Calu3 (cell line): ENCODE measurements around the gene ESRRB. TPM values are rescaled to one million over a fixed set of nuclear protein-coding genes. Genes with fewer than 3 reads are reported as not detected.

Experiments used
- BruUV-seq: library from RNA; stranded (reverse); fragments of 400-500 nt; replicated peaks from 2 replicates; lab custom pipeline; 2021; lab: Mats Ljungman, UMichigan
- CTCF ChIA-PET: fragments of 300-600 bp; sonication (Branson Sonifier 250); formaldehyde crosslinking; loops from one replicate; lab custom pipeline; 2022; ENCODE audit warnings: antibody characterized with exemption; lab: Charles Lee
- DNase-seq: peaks from one replicate; pipeline ENCODE4 v3.0.0; 2022
- H3K27ac Mint-ChIP-seq: one replicate; pipeline ENCODE4 v1.8.0; 2022; ENCODE audit warnings: mixed read lengths; ENCODE audit not compliant: unreplicated experiment
- H3K27me3 Mint-ChIP-seq: one replicate; pipeline ENCODE4 v1.8.0; 2022; ENCODE audit warnings: mixed read lengths; ENCODE audit not compliant: unreplicated experiment
- H3K36me3 Mint-ChIP-seq: one replicate; pipeline ENCODE4 v1.8.0; 2022; ENCODE audit warnings: mild to moderate bottlenecking, moderate library complexity, mixed read lengths; ENCODE audit not compliant: insufficient read depth, unreplicated experiment
- H3K4me1 Mint-ChIP-seq: one replicate; pipeline ENCODE4 v1.8.0; 2022; ENCODE audit warnings: mild to moderate bottlenecking, low read depth, mixed read lengths; ENCODE audit not compliant: unreplicated experiment
- H3K4me3 Mint-ChIP-seq: one replicate; pipeline ENCODE4 v1.8.0; 2022; ENCODE audit warnings: mild to moderate bottlenecking, low read depth, moderate library complexity, mixed read lengths; ENCODE audit not compliant: unreplicated experiment
- H3K9me3 Mint-ChIP-seq: one replicate; pipeline ENCODE4 v1.8.0; 2022; ENCODE audit warnings: low read depth, mixed read lengths; ENCODE audit not compliant: unreplicated experiment
- CTCF ChIP-seq: fragments of 200-600 bp; IDR thresholded peaks from one replicate; pipeline ENCODE4 v1.8.0; 2022; ENCODE audit warnings: antibody characterized with exemption; ENCODE audit not compliant: unreplicated experiment
- intact Hi-C: fragments of 100-400 bp; cut with micrococcal nuclease; formaldehyde crosslinking; loops from one replicate; pipeline ENCODE4 v1.10.0; 2022; ENCODE audit not compliant: unreplicated experiment
- total RNA-seq: library from RNA; stranded (reverse); gene quantifications from 2 replicates; pipeline ENCODE4 v1.2.3, GENCODE V29; 2022

ESRRB gene
- total RNA-seq, 1 experiment from 2014 or later: 0.21 TPM

- DNase-seq: no peak
- no peak overlapping the region for H3K4me3 Mint-ChIP-seq
- H3K27me3 Mint-ChIP-seq: peaks cover 89% of the 10 kb centered on the region
- H3K4me1 Mint-ChIP-seq: no peaks in the 10 kb centered on the region
- intact Hi-C loops: no loop called here
- no peak overlapping the region for H3K27ac Mint-ChIP-seq
- no peaks in the 10 kb centered on the region for H3K9me3 Mint-ChIP-seq
- no TSS peak for BruUV-seq
- peaks cover 5% of the 10 kb centered on the region for H3K36me3 Mint-ChIP-seq
- TF ChIP-seq CTCF: no peak
- CTCF ChIA-PET: interaction anchor here (0.6 kb wide), 1 partner anchor 63 kb away, joined by 5 read pairs; no protein-coding TSS in a partner anchor
These were observed 125.3 kb downstream of the ESRRB start for GRCh38 chr14:76501156-76501720.

GRCh38 chr14:76502219-76502618 lies 126.3 kb downstream of the ESRRB start:
- peaks cover 5% of the 10 kb centered on the region for H3K36me3 Mint-ChIP-seq
- no TSS peak for BruUV-seq
- H3K4me3 Mint-ChIP-seq: no peak overlapping the region
- H3K4me1 Mint-ChIP-seq: no peaks in the 10 kb centered on the region
- H3K27ac Mint-ChIP-seq: no peak overlapping the region
- intact Hi-C loops: no loop called here
- TF ChIP-seq CTCF: no peak
- CTCF ChIA-PET: interaction anchor here (0.6 kb wide), 1 partner anchor 11 kb away, joined by 3 read pairs; no protein-coding TSS in a partner anchor
- no peaks in the 10 kb centered on the region for H3K9me3 Mint-ChIP-seq
- H3K27me3 Mint-ChIP-seq: peaks cover 91% of the 10 kb centered on the region
- no peak for DNase-seq

- Mint-ChIP-seq H3K27ac (no peak overlapping the region), H3K4me1 (no peaks in the 10 kb centered on the region), H3K36me3 (peaks cover 5% of the 10 kb centered on the region), H3K27me3 (peaks cover 93% of the 10 kb centered on the region), H3K4me3 (no peak overlapping the region), H3K9me3 (no peaks in the 10 kb centered on the region)
- CTCF ChIA-PET: interaction anchor here (0.6 kb wide), 1 partner anchor 12 kb away, joined by 3 read pairs; no protein-coding TSS in a partner anchor
- DNase-seq: no peak
- TF ChIP-seq CTCF: no peak
- BruUV-seq: no TSS peak
- intact Hi-C loops: no loop called here
These were observed 126.7 kb downstream of the ESRRB start for GRCh38 chr14:76502638-76503037.

GRCh38 chr14:76509311-76509710 lies 133.4 kb downstream of the ESRRB start:
- DNase-seq: no peak
- no TSS peak for BruUV-seq
- Mint-ChIP-seq H3K4me3 (no peak overlapping the region), H3K27me3 (peaks cover 100% of the 10 kb centered on the region), H3K9me3 (no peaks in the 10 kb centered on the region), H3K36me3 (no peaks in the 10 kb centered on the region), H3K27ac (no peak overlapping the region), H3K4me1 (no peaks in the 10 kb centered on the region)
- intact Hi-C loops: no loop called here
- CTCF ChIA-PET: no interaction called here
- no peak for TF ChIP-seq CTCF
